ENCODE data around the gene LNP1. TPM values are rescaled to one million over a fixed set of nuclear protein-coding genes. Genes with fewer than 3 reads are reported as not detected.
"Not testable (repeated sequence)": the region's sequence is repeated elsewhere in the genome, so short reads cannot be mapped to it uniquely, and the experiment has no call there.

LNP1 gene
- polyA plus RNA-seq, 10 donors: 4.8 to 8.1 (median 6.4) TPM

DNA sequence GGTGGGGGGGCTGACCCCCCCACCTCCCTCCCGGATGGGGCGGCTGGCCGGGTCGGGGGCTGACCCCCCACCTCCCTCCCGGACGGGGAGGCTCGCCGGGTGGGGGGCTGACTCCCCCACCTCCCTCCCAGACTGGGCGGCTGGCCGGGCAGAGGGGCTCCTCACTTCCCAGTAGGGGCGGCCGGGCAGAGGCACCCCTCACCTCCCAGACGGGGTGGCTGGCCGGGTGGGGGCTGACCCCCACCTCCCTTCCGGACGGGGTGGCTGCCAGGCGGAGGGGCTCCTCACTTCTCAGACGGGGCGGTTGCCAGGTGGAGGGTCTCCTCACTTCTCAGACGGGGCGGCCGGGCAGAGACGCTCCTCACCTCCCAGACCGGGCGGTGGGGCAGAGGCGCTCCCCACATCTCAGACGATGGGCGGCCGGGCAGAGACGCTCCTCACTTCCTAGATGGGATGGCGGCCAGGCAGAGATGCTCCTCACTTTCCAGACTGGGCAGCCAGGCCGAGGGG, 76.6 kb downstream of the LNP1 start:
- not testable (repeated sequence) for DNase-seq

- not testable (repeated sequence) for DNase-seq
These were observed 77.2 kb downstream of the LNP1 start for GRCh38 chr3:100478521-100478920.

GRCh38 chr3:100480081-100480480, 78.7 kb downstream of the LNP1 start:
- DNase-seq: no peak

- no peak for DNase-seq
These were observed 80.8 kb downstream of the LNP1 start for GRCh38 chr3:100482176-100482575.

DNA sequence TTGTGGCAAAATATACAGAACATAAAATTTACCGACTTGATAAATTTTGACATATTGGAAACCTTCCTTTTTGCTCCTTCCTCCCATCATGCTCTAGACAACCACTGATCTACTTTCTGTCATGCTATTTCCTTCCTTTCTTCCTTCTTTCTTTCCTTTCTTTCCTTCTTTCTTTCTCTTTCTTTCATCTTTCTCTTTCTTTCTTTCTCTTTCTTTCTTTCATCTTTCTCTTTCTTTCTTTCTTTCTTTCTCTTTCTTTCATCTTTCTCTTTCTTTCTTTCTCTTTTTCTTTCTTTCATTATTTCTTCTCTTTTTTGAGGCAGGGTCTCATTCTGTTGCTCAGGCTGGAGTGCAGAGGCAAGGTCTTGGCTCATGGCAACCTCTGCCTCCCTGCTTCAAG, 82.2 kb downstream of the LNP1 start:
- no peak for DNase-seq

DNA sequence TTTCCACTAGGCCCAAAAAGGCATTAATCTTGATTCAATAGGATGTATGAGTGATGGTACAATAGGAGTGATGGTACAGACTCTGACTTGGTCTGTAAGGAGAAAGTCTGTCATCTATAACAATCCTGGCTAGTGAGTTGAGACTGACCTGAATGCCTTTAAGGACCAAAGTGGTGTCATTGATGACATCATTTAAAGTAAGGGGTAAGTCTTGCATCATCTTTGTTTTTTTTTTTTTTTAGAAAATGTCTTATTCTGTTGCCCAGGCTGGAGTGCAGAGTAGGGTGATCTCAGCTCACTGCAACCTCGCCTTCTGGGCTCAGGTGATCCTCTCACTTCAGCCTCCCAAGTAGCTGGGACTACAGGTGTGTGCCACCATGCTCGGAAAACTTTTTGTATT, 85.5 kb downstream of the LNP1 start:
- DNase-seq: no peak

- DNase-seq: no peak
These were observed 87.8 kb downstream of the LNP1 start for GRCh38 chr3:100489118-100489517.

DNA sequence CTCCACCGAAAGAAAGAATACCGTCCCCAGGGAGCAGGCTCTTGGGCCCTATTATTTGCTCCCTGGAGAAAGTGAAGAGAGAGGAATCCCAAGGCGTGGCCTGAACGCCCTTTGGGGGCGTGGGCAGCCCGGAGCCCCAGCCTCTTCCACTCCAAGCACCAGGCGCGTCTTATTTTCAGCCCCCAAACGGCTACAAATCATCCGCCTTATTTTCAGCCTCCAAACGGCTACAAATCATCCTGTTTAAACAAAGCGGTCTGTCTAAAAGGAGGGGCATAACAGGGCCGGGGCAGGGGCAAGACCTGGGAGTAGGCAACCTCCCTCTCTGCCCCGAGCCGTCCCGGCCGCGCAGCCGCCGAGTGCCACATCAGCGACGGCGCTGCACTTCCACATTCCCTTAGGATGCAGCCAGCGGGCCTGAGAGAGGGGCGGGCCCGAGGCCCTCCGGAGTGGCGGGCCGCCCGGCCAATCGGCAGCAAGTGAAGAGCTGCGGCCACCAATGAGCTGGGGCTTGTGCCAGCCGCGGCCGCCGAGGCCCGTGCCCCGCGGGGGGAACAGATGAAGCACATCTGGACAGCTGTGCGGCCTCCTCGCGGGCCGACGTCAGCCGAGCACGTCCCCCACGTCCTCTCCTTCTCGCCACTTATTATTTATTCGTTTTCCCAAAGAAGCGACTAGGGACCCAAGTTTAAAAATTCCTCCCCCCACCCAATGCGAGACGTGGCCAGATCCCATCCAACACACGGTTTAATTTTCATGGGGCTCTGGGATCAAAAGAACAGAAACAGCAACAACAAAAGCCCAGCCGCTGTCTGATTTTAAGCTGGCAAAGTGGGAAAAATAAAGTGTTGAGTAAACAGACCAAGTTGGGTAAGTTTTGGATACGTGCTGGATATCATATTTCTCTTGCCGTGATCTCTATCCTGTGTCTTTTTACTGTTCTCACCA, 91.0 kb downstream of the LNP1 start, which contains the start of gene TMEM45A:
TSS of gene TMEM45A (plus strand) at position 561 of the 948 bp plus-strand sequence. CDS start 62,593 bp downstream, outside the sequence.
- DNase-seq: peak; percentile 91 to 97 (median 96)

DNA sequence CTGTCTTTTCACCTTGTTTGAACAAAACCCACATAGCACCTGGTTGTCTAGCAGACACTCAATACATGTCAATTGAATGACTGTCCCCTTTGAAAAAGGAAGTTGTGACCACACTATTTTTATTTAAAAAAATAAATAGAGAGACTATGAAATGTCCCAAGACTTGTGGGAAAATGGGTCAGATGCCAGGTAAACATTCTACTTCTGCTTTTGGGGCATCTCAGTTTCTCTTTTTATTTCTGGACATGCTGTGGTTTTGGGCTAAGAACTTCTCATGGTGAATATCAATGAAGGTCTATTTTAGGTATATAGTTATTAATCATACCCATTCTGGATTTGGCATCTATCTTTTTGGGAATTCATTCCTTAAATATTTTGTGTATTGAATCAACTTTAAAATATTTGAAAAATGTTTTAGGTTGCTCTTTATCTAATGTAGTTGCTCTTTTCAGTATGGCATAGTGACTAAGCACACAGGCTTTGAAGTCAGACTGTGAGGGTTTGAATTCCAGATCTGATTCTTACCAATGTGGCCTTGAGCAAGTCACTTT, 95.4 kb downstream of the LNP1 start:
- DNase-seq: peak in 1 of 3 donors; percentile 66

DNA sequence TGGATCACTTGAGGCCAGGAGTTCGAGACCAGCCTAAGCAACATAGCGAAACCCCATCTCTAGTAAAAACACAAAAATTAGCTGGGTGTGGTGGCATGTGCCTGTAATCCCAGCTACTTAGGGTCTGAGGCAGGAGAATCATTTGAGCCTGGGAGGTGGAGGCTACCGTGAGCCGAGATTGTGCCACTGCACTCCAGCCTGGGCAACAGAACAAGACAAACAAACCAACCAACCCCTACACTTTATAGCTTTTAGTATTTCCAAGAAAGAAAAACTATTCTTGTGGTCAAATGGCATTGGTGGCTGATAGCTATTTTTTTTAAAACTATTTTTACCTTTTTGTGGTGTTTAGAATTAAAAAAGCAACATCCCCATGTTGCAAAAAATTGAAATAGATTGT, 98.3 kb downstream of the LNP1 start:
- DNase-seq: no peak

DNA sequence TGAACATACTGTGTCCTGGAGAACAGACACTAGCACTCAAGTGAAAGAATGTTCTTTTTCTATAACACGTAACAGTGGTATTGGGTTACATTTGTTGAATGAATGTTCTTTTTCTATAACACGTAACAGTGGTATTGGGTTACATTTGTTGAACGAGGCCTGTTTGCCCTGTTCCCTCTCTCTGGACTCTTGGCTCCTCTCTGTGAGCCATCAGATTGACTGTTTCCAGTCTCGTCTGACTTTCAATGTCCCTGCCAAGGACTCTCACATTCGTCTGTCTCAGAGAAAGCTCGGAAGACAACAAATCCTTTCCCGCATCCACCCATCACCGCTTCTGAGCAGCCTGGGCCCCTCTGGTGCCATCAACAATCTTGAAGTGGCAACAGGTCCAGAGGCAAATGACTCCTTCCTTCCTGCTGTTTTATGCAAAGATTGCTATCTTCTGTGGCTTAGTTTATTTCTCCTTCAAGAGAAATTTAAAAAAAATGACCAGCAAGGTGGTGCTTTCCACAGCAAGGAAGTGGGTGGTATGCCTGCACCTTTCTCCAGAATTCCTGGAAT, 99.1 kb downstream of the LNP1 start:
- DNase-seq: no peak

DNA sequence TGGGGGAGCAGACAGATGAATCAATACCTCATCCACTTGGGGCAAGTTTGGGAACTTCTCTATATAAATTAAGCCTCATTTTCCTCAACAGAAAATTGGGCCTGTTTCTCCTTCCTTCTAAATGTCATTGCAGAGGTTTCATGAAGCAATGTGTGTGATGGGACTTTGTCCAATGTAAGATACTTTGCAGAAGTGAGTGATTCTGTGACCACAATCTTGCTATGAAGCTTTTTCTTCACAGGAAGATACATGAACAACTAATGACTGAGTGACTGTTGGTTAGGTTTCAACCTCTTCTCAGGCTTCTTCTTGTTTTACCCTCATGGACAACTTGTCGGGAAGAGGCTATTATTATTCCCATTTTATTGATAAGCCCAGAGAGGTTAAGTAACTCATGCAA, 102.1 kb downstream of the LNP1 start:
- DNase-seq: no peak

Other genes starting within 250 kb of the LNP1 start
- 10 to 100 TPM; 28.2 to 41.4 (median 33.6) TPM for gene TBC1D23, start 140.5 kb upstream of the LNP1 start, polyA plus RNA-seq (ENCODE audit: insufficient read length in 10 of 10)
- 10 to 100 TPM; 23.1 to 33.6 (median 26.3) TPM for gene NIT2, start 66.8 kb upstream of the LNP1 start, polyA plus RNA-seq (ENCODE audit: insufficient read length in 10 of 10)
- 10 to 100 TPM; 49.5 to 72.5 (median 54.6) TPM for gene TOMM70, start 450 bp upstream of the LNP1 start, polyA plus RNA-seq (ENCODE audit: insufficient read length in 10 of 10)
- 10 to 100 TPM; 16.0 to 38.5 (median 22.4) TPM for gene TMEM45A, start 91.1 kb downstream of the LNP1 start, polyA plus RNA-seq (ENCODE audit: insufficient read length in 10 of 10)
- gene ADGRG7, start 208.1 kb downstream of the LNP1 start, polyA plus RNA-seq (ENCODE audit: insufficient read length in 10 of 10): under 1 TPM in 1 of 10 donors, not detected in 9; 0.04 TPM

All from muscle of back (tissue), 11 donors.